ENCODE data around the gene EIF4G1. TPM values are rescaled to one million over a fixed set of nuclear protein-coding genes. Genes with fewer than 3 reads are reported as not detected.

EIF4G1 gene
- total and polyA plus RNA-seq, 2 donors (not counting 3 experiments of a cell fraction or from before 2014, with no cell fraction given) = 355 to 532 TPM

GRCh38 chr3:184314700-184315542 lies 515 bp downstream of the EIF4G1 start:
- peaks cover 3% of the 10 kb centered on the region for H4K20me1 ChIP-seq (replicated peaks; ENCODE audit: control insufficient read depth, extremely low read depth, insufficient read depth, low read length)
- dilution Hi-C loops (cut with MboI; ENCODE audit: extremely low pct_ligation_motif_present, low sequenced_read_pairs) = no loop called here
- peak overlapping the region; percentile 82 for H3K9ac ChIP-seq (replicated peaks; ENCODE audit: extremely low read depth, insufficient read depth, low read length)
- intact Hi-C loops (cut with micrococcal nuclease) = loop anchor here (1.0 to 5.0 kb wide), 3 partner anchors 16 to 138 kb away; partner anchors contain the start of gene PSMD2
- peak overlapping the region; percentile 36 to 84 (median 59) for H3K4me3 ChIP-seq (replicated peaks in 1 of 3; ENCODE audit: insufficient read depth in 1 of 3, low read depth in 1 of 3, low read length in 3 of 3)
- peaks cover 34% of the 10 kb centered on the region for H3K4me1 ChIP-seq (ENCODE audit: control insufficient read depth, extremely low read depth, insufficient read depth, low read length)
- ChIA-PET POLR2A (interaction anchor here (1.0 to 1.5 kb wide), 2 partner anchors 22 to 47 kb away, joined by 3 to 5 read pairs; partner anchors contain the start of genes CLCN2, FAM131A and POLR2H), CTCF (no interaction called here)
- H3K27me3 ChIP-seq (ENCODE audit: control insufficient read depth in 2 of 2, insufficient read depth in 2 of 2, low read length in 2 of 2) = no peaks in the 10 kb centered on the region
- H3K9me3 ChIP-seq (replicated peaks; ENCODE audit: control insufficient read depth, insufficient read depth, low read length) = no peaks in the 10 kb centered on the region
- peaks cover 49% of the 10 kb centered on the region for H3K79me2 ChIP-seq (ENCODE audit: control insufficient read depth, insufficient read depth, low read length)
- TF ChIP-seq, protein P1, sequence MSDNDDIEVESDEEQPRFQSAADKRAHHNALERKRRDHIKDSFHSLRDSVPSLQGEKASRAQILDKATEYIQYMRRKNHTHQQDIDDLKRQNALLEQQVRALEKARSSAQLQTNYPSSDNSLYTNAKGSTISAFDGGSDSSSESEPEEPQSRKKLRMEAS (IDR thresholded peaks at IDR 0.05; ENCODE audit: insufficient read depth, insufficient read length) = no peak
- peak; percentile 79 for TF ChIP-seq POLR2A (IDR thresholded peaks at IDR 0.05; ENCODE audit: low read depth, low read length)
- TF ChIP-seq POLR2AphosphoS5 (IDR thresholded peaks at IDR 0.05; ENCODE audit: insufficient read depth, low read depth, low read length) = peak; percentile 91
- TF ChIP-seq FOS (IDR thresholded peaks at IDR 0.05; ENCODE audit: borderline replicate concordance, insufficient read depth, low read length) = peak; percentile 9
- peaks cover 9 to 11% of the 10 kb centered on the region in 2 experiments for H3K36me3 ChIP-seq (ENCODE audit: control insufficient read depth in 2 of 2, extremely low read depth in 1 of 2, insufficient read depth in 2 of 2, low read length in 2 of 2)
- DNase-seq (ENCODE audit: low read depth, low spot score) = peak; percentile 81
- peak overlapping the region; percentile 64 for H3K27ac ChIP-seq (ENCODE audit: insufficient read depth, low read depth, low read length)
- TSS peak; percentile 50 for BruUV-seq (replicated peaks)
- no peak overlapping the region for H2AFZ ChIP-seq (ENCODE audit: low read depth, low read length)
- H3K9me1 ChIP-seq (replicated peaks; ENCODE audit: control insufficient read depth, extremely low read depth, insufficient read depth, low read length) = no peaks in the 10 kb centered on the region
- FAIRE-seq = peak; percentile 68
- H3K4me2 ChIP-seq (ENCODE audit: insufficient read depth, low read length) = peak overlapping the region; percentile 25

DNA sequence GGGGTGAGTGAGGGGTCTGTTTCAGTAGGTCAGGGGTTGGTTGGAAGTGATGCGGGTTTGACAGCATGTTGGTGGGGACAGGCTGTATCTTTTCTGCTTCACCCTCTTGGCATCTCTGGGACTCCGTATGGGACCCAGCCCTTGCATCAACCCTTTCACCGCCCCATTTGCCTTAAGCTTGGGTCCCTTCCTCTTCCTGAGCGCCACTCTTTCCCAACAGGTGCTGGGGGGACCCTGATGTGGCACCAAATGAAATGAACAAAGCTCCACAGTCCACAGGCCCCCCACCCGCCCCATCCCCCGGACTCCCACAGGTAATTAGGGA lies 1.1 kb downstream of the EIF4G1 start:
- intact Hi-C loops (cut with micrococcal nuclease) = loop anchor here (1.0 kb wide), 1 partner anchor 47 kb away; no protein-coding TSS in a partner anchor
- peaks cover 11 to 12% of the 10 kb centered on the region in 2 experiments for H3K36me3 ChIP-seq (ENCODE audit: control insufficient read depth in 2 of 2, extremely low read depth in 1 of 2, insufficient read depth in 2 of 2, low read length in 2 of 2)
- dilution Hi-C loops (cut with MboI; ENCODE audit: extremely low pct_ligation_motif_present, low sequenced_read_pairs) = no loop called here
- H3K27ac ChIP-seq (ENCODE audit: insufficient read depth, low read depth, low read length) = peak overlapping the region; percentile 64
- H4K20me1 ChIP-seq (replicated peaks; ENCODE audit: control insufficient read depth, extremely low read depth, insufficient read depth, low read length) = peaks cover 3% of the 10 kb centered on the region
- ChIA-PET POLR2A (interaction anchor here (1.0 to 1.5 kb wide), 2 partner anchors 22 to 46 kb away, joined by 3 to 5 read pairs; partner anchors contain the start of genes CLCN2, FAM131A and POLR2H), CTCF (interaction anchor here (1.1 kb wide), 1 partner anchor 10 kb away, joined by 3 read pairs; no protein-coding TSS in a partner anchor)
- no peak for FAIRE-seq
- TF ChIP-seq FOS (IDR thresholded peaks at IDR 0.05; ENCODE audit: borderline replicate concordance, insufficient read depth, low read length) = no peak
- no peak for TF ChIP-seq EZH2 (IDR thresholded peaks at IDR 0.05; ENCODE audit: borderline replicate concordance, low read depth, low read length, severe bottlenecking)
- no peak for TF ChIP-seq POLR2A (IDR thresholded peaks at IDR 0.05; ENCODE audit: low read depth, low read length)
- TF ChIP-seq MYC (IDR thresholded peaks at IDR 0.05; ENCODE audit: low read depth, low read length) = no peak
- TF ChIP-seq CTCF (IDR thresholded peaks at IDR 0.05; ENCODE audit: extremely low read depth in 1 of 2, insufficient read depth in 1 of 2, low read depth in 1 of 2, low read length in 2 of 2) = no peak
- TF ChIP-seq POLR2AphosphoS5 (IDR thresholded peaks at IDR 0.05; ENCODE audit: insufficient read depth, low read depth, low read length) = no peak
- TF ChIP-seq GATA2 (IDR thresholded peaks at IDR 0.05; ENCODE audit: insufficient read depth, insufficient read length, low read depth, low read length) = no peak
- TF ChIP-seq, protein P1 (IDR thresholded peaks at IDR 0.05; ENCODE audit: insufficient read depth, insufficient read length) = no peak
- TF ChIP-seq JUN (IDR thresholded peaks at IDR 0.05; ENCODE audit: borderline replicate concordance, insufficient read depth, insufficient read length, low read depth) = no peak
- no peaks in the 10 kb centered on the region for H3K9me1 ChIP-seq (replicated peaks; ENCODE audit: control insufficient read depth, extremely low read depth, insufficient read depth, low read length)
- H3K9ac ChIP-seq (replicated peaks; ENCODE audit: extremely low read depth, insufficient read depth, low read length) = peak overlapping the region; percentile 82
- no peaks in the 10 kb centered on the region for H3K9me3 ChIP-seq (replicated peaks; ENCODE audit: control insufficient read depth, insufficient read depth, low read length)
- peak overlapping the region; percentile 25 for H3K4me2 ChIP-seq (ENCODE audit: insufficient read depth, low read length)
- no peak for DNase-seq (ENCODE audit: low read depth, low spot score)
- peaks cover 38% of the 10 kb centered on the region for H3K4me1 ChIP-seq (ENCODE audit: control insufficient read depth, extremely low read depth, insufficient read depth, low read length)
- BruUV-seq (replicated peaks) = no TSS peak
- no peak overlapping the region for H2AFZ ChIP-seq (ENCODE audit: low read depth, low read length)
- no peaks in the 10 kb centered on the region for H3K27me3 ChIP-seq (ENCODE audit: control insufficient read depth in 2 of 2, insufficient read depth in 2 of 2, low read length in 2 of 2)
- H3K79me2 ChIP-seq (ENCODE audit: control insufficient read depth, insufficient read depth, low read length) = peaks cover 53% of the 10 kb centered on the region
- H3K4me3 ChIP-seq (replicated peaks in 1 of 3; ENCODE audit: insufficient read depth in 1 of 3, low read depth in 1 of 3, low read length in 3 of 3) = peak overlapping the region; percentile 36 to 84 (median 59)
